ENCODE results near the gene RSF1. TPM values are rescaled to one million over a fixed set of nuclear protein-coding genes. Genes with fewer than 3 reads are reported as not detected.

The RSF1 gene
- total and polyA plus RNA-seq, 2 donors (not counting 1 experiment from before 2014, with no cell fraction given) = 4.8 to 104 TPM

- H3K4me2 ChIP-seq (replicated peaks; ENCODE audit: low read depth, low read length, poor library complexity, severe bottlenecking) = no peak overlapping the region
- no peak overlapping the region for H3K9ac ChIP-seq (ENCODE audit: low read length)
- peaks cover 8 to 13% of the 10 kb centered on the region in 2 donors for H3K4me1 ChIP-seq (ENCODE audit: control insufficient read depth in 2 of 2, insufficient read depth in 2 of 2, low read length in 2 of 2)
- ATAC-seq (ENCODE audit: low read depth) (no peak), DNase-seq (no peak)
- H4K20me1 ChIP-seq (ENCODE audit: control insufficient read depth, insufficient read depth, low read length, poor library complexity, severe bottlenecking) = peaks cover 93% of the 10 kb centered on the region
- no peak overlapping the region for H2AFZ ChIP-seq (ENCODE audit: insufficient read depth, low read depth, low read length, poor library complexity, severe bottlenecking)
- ChIA-PET POLR2A (no interaction called here), CTCF (no interaction called here)
- H3K36me3 ChIP-seq (replicated peaks in 1 of 2; ENCODE audit: control extremely low read depth in 1 of 2, control insufficient read depth in 1 of 2, extremely low read depth in 1 of 2, insufficient read depth in 2 of 2, low read length in 1 of 2) = peaks cover 2 to 12% of the 10 kb centered on the region in 2 experiments
- Mint-ChIP-seq H3K4me1 (peaks cover 60% of the 10 kb centered on the region), H3K4me3 (no peak overlapping the region), H3K27ac (no peak overlapping the region), H3K27me3 (no peaks in the 10 kb centered on the region), H3K9me3 (ENCODE audit: insufficient read depth) (no peaks in the 10 kb centered on the region)
- peaks cover 0 to 3% (median 0%) of the 10 kb centered on the region in 3 donors for H3K9me3 ChIP-seq (ENCODE audit: control extremely low read depth in 1 of 3, control insufficient read depth in 2 of 3, insufficient read depth in 1 of 3, low read length in 2 of 3)
- H3K27me3 ChIP-seq (replicated peaks in 1 of 4; ENCODE audit: control extremely low read depth in 1 of 4, control insufficient read depth in 3 of 4, insufficient read depth in 4 of 4, low read length in 3 of 4) = no peaks in the 10 kb centered on the region
- H3K79me2 ChIP-seq (ENCODE audit: control insufficient read depth, insufficient read depth, low read length) = peaks cover 100% of the 10 kb centered on the region
- WGBS (ENCODE audit: insufficient coverage) = 100% methylated on average over 2 of the region's 3 CpGs
- H3K27ac ChIP-seq (ENCODE audit: low read length in 2 of 2) = no peak overlapping the region
- TF ChIP-seq EZH2 (IDR thresholded peaks at IDR 0.05; ENCODE audit: borderline replicate concordance, insufficient read depth, low read depth, low read length, poor library complexity, severe bottlenecking) (no peak), CTCF (IDR thresholded peaks at IDR 0.05) (no peak)
- no peak overlapping the region for H3K4me3 ChIP-seq (ENCODE audit: control extremely low read depth in 1 of 5, extremely low read depth in 1 of 5, insufficient read depth in 1 of 5, low read depth in 2 of 5, low read length in 4 of 5)
- intact Hi-C loops (cut with micrococcal nuclease) = no loop called here
These were observed 19.0 kb downstream of the RSF1 start for GRCh38 chr11:77801477-77801876.

- Mint-ChIP-seq H3K27ac (peak overlapping the region; percentile 38), H3K4me1 (peaks cover 64% of the 10 kb centered on the region), H3K27me3 (no peaks in the 10 kb centered on the region), H3K4me3 (no peak overlapping the region), H3K9me3 (ENCODE audit: insufficient read depth) (no peaks in the 10 kb centered on the region)
- peaks cover 100% of the 10 kb centered on the region for H3K79me2 ChIP-seq (ENCODE audit: control insufficient read depth, insufficient read depth, low read length)
- intact Hi-C loops (cut with micrococcal nuclease) = no loop called here
- DNase-seq = no peak
- no peak overlapping the region for H2AFZ ChIP-seq (ENCODE audit: insufficient read depth, low read depth, low read length, poor library complexity, severe bottlenecking)
- H4K20me1 ChIP-seq (ENCODE audit: control insufficient read depth, insufficient read depth, low read length, poor library complexity, severe bottlenecking) = peaks cover 93% of the 10 kb centered on the region
- H3K4me1 ChIP-seq (ENCODE audit: control insufficient read depth in 2 of 2, insufficient read depth in 2 of 2, low read length in 2 of 2) = peaks cover 7 to 8% of the 10 kb centered on the region in 2 donors
- H3K9me3 ChIP-seq (ENCODE audit: control extremely low read depth in 1 of 3, control insufficient read depth in 2 of 3, insufficient read depth in 1 of 3, low read length in 2 of 3) = peaks cover 0 to 3% (median 0%) of the 10 kb centered on the region in 3 donors
- no peaks in the 10 kb centered on the region for H3K27me3 ChIP-seq (replicated peaks in 1 of 4; ENCODE audit: control extremely low read depth in 1 of 4, control insufficient read depth in 3 of 4, insufficient read depth in 4 of 4, low read length in 3 of 4)
- peak overlapping the region in 1 of 2 donors; percentile 43 for H3K27ac ChIP-seq (ENCODE audit: low read length in 2 of 2)
- CTCF ChIA-PET = no interaction called here
- no peak overlapping the region for H3K9ac ChIP-seq (ENCODE audit: low read length)
- POLR2A ChIA-PET = no interaction called here
- H3K4me2 ChIP-seq (replicated peaks; ENCODE audit: low read depth, low read length, poor library complexity, severe bottlenecking) = no peak overlapping the region
- ATAC-seq (ENCODE audit: low read depth) = no peak
- peaks cover 2 to 12% of the 10 kb centered on the region in 2 experiments for H3K36me3 ChIP-seq (replicated peaks in 1 of 2; ENCODE audit: control extremely low read depth in 1 of 2, control insufficient read depth in 1 of 2, extremely low read depth in 1 of 2, insufficient read depth in 2 of 2, low read length in 1 of 2)
- H3K4me3 ChIP-seq (ENCODE audit: control extremely low read depth in 1 of 5, extremely low read depth in 1 of 5, insufficient read depth in 1 of 5, low read depth in 2 of 5, low read length in 4 of 5) = no peak overlapping the region
- TF ChIP-seq EZH2 (IDR thresholded peaks at IDR 0.05; ENCODE audit: borderline replicate concordance, insufficient read depth, low read depth, low read length, poor library complexity, severe bottlenecking) (no peak), CTCF (IDR thresholded peaks at IDR 0.05) (no peak)
These were observed 20.1 kb downstream of the RSF1 start for GRCh38 chr11:77800449-77800848.

All from B cell (primary cell).